OCI-LY7 (cell line): ENCODE measurements around the gene MSTN.

Source experiments
- EZH2phosphoT487 ChIP-seq: fragments of 200-600 bp; sonication (generic); IDR thresholded peaks from 2 replicates; pipeline ENCODE4 v1.6.1; 2018; ENCODE audit warnings: low read depth, borderline replicate concordance, mild to moderate bottlenecking, mixed run types, antibody characterized with exemption, low read length, moderate library complexity, mixed read lengths
- TF ChIP-seq, protein P1 (sequence below): fragments of 200-600 bp; sonication (generic); conservative IDR thresholded peaks from 2 replicates; pipeline ENCODE4 v1.5.1; 2014; ENCODE audit warnings: mild to moderate bottlenecking, antibody characterized with exemption, low read length, moderate library complexity, mixed read lengths

DNA sequence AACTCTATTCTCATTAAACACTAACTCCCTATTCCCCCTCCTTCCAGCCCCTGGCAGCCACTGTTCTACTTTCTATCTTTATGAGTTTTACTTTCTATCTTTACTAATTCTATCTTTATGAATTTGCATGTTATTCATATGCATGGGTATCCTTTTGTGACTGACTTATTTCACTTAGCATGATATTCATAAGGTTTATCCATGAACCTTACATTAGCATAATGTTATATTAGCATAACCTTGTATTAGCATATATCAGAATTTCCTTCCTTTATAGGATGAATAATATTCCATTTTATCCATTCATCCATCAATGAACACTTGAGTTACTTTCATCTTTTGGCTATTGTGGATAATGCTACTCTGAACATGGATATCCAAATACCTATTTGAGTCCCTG is 41.8 kb downstream of the MSTN start:
- TF ChIP-seq, protein P1, sequence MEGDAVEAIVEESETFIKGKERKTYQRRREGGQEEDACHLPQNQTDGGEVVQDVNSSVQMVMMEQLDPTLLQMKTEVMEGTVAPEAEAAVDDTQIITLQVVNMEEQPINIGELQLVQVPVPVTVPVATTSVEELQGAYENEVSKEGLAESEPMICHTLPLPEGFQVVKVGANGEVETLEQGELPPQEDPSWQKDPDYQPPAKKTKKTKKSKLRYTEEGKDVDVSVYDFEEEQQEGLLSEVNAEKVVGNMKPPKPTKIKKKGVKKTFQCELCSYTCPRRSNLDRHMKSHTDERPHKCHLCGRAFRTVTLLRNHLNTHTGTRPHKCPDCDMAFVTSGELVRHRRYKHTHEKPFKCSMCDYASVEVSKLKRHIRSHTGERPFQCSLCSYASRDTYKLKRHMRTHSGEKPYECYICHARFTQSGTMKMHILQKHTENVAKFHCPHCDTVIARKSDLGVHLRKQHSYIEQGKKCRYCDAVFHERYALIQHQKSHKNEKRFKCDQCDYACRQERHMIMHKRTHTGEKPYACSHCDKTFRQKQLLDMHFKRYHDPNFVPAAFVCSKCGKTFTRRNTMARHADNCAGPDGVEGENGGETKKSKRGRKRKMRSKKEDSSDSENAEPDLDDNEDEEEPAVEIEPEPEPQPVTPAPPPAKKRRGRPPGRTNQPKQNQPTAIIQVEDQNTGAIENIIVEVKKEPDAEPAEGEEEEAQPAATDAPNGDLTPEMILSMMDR, result no peak
- TF ChIP-seq EZH2phosphoT487, result no peak
